RWPE2 (cell line): ENCODE results near the gene FGFR1OP2.

Source experiments
- ATAC-seq: fragments of 200-7000 bp; cut with Tn5 transposase; 3 replicates; pipeline ENCODE4 v1.9.1; 2021; ENCODE audit warnings: low read depth
- DNase-seq: peaks from one replicate; pipeline ENCODE4 v3.0.0-alpha.2; 2020; ENCODE audit warnings: low spot score
- H3K27ac ChIP-seq: fragments of 450-650 bp; 2 replicates; pipeline ENCODE4 v1.5.1; 2017; ENCODE audit warnings: mild to moderate bottlenecking; ENCODE audit not compliant: poor library complexity, severe bottlenecking
- H3K27me3 ChIP-seq: fragments of 250-450 bp; sonication (Bioruptor Pico); 2 replicates; pipeline ENCODE4 v1.5.1; 2021; ENCODE audit warnings: mild to moderate bottlenecking, moderate library complexity; ENCODE audit not compliant: insufficient read depth, poor library complexity, severe bottlenecking
- H3K36me3 ChIP-seq: fragments of 250-450 bp; sonication (Bioruptor Pico); 2 replicates; pipeline ENCODE4 v1.5.1; 2020; ENCODE audit warnings: low read depth, mild to moderate bottlenecking, moderate library complexity
- H3K4me1 ChIP-seq: fragments of 250-450 bp; sonication (Bioruptor Pico); 2 replicates; pipeline ENCODE4 v1.5.1; 2021; ENCODE audit warnings: mild to moderate bottlenecking, moderate library complexity; ENCODE audit not compliant: insufficient read depth, poor library complexity, severe bottlenecking
- H3K4me3 ChIP-seq: fragments of 250-450 bp; sonication (Bioruptor Pico); 2 replicates; pipeline ENCODE4 v1.5.1; 2021; ENCODE audit warnings: mild to moderate bottlenecking, moderate library complexity; ENCODE audit not compliant: severe bottlenecking
- H3K9me3 ChIP-seq: fragments of 250-450 bp; sonication (Bioruptor Pico); 2 replicates; pipeline ENCODE4 v1.5.1; 2021; ENCODE audit warnings: mild to moderate bottlenecking, moderate library complexity; ENCODE audit not compliant: severe bottlenecking
- TF ChIP-seq, protein P1 (sequence below): fragments of 450-650 bp; IDR thresholded peaks from one replicate; pipeline ENCODE4 v1.5.1; 2017; ENCODE audit warnings: mild to moderate bottlenecking, moderate library complexity; ENCODE audit not compliant: poor library complexity, severe bottlenecking

FGFR1OP2 gene

DNA sequence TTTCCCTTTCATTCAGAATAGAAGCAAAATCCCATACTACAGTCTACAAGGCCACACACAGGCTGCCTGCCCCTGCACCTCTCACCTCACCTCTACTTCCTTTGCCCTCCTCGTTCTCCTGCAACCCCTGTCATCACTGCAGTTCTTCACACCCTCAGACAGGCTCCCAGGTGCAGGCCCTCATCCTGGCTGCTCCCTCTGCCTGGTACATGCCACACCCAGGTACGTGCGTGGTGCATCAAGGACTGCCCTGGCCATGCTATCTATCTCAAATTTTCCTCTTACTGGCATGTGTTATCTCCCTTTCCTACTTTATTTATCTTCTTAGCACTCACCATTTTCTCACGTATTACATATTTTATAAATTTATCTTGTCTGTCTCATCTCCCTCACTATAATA, 51.6 kb downstream of the FGFR1OP2 start:
- Histone ChIP-seq H3K36me3 (peaks cover 7% of the 10 kb centered on the region; the same call in 1 of the 2 replicates), H3K4me1 (no peaks in the 10 kb centered on the region), H3K9me3 (no peaks in the 10 kb centered on the region), H3K27me3 (no peaks in the 10 kb centered on the region), H3K27ac (no peak overlapping the region), H3K4me3 (no peak overlapping the region)
- TF ChIP-seq, protein P1, sequence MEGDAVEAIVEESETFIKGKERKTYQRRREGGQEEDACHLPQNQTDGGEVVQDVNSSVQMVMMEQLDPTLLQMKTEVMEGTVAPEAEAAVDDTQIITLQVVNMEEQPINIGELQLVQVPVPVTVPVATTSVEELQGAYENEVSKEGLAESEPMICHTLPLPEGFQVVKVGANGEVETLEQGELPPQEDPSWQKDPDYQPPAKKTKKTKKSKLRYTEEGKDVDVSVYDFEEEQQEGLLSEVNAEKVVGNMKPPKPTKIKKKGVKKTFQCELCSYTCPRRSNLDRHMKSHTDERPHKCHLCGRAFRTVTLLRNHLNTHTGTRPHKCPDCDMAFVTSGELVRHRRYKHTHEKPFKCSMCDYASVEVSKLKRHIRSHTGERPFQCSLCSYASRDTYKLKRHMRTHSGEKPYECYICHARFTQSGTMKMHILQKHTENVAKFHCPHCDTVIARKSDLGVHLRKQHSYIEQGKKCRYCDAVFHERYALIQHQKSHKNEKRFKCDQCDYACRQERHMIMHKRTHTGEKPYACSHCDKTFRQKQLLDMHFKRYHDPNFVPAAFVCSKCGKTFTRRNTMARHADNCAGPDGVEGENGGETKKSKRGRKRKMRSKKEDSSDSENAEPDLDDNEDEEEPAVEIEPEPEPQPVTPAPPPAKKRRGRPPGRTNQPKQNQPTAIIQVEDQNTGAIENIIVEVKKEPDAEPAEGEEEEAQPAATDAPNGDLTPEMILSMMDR, result no peak
- DNase-seq (no peak), ATAC-seq (no peak)

DNA sequence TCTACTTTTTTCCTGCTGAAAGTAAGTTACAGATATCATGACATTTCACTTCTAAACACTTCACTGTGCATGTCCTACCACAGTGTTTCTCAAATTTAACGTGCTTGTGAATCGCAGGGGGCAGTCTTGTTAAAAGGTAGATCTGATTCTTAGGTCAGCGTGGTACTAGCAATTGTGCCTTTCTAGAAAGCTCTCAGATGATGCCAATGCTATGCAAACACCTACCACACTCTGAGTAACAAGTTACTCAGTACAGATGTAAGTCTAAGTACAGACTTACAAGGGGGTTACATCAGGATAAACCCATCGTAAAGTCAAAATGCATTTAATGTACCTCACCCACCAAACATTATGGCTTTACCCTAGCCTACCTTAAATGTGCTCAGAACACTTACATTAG, 53.6 kb downstream of the FGFR1OP2 start:
- H3K36me3 ChIP-seq, result peaks cover 12% of the 10 kb centered on the region

DNA sequence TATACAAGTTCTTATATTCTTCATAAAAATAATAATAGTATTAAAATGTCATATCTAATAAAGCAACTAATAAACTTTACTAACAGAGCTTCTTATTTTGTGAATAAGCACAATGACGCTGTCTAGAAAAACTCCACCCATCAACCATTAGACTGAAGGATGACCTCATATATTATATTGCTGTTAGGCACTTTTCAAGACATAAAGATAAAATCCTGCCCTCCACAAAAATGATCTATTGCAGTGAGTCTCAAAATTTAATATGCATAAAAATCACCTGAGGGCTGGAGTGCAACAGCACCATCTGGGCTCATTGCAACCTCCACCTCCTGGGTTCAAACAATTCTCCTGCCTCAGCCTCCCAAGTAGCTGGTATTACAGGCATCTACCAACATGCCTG, 55.8 kb downstream of the FGFR1OP2 start:
- no peak overlapping the region for H3K27ac ChIP-seq
- TF ChIP-seq, protein P1, result no peak
- H3K4me1 ChIP-seq, result no peaks in the 10 kb centered on the region
- no peaks in the 10 kb centered on the region for H3K9me3 ChIP-seq
- DNase-seq (no peak), ATAC-seq (no peak)
- H3K27me3 ChIP-seq, result no peaks in the 10 kb centered on the region
- H3K4me3 ChIP-seq, result no peak overlapping the region
- H3K36me3 ChIP-seq, result peaks cover 12% of the 10 kb centered on the region

More for the DNA sequence above, 53.6 kb downstream of the FGFR1OP2 start:
- Histone ChIP-seq H3K4me3 (no peak overlapping the region), H3K27me3 (no peaks in the 10 kb centered on the region), H3K9me3 (no peaks in the 10 kb centered on the region), H3K27ac (no peak overlapping the region), H3K4me1 (no peaks in the 10 kb centered on the region)
- no peak for DNase-seq
- ATAC-seq, result no peak
- TF ChIP-seq, protein P1, result no peak

DNA sequence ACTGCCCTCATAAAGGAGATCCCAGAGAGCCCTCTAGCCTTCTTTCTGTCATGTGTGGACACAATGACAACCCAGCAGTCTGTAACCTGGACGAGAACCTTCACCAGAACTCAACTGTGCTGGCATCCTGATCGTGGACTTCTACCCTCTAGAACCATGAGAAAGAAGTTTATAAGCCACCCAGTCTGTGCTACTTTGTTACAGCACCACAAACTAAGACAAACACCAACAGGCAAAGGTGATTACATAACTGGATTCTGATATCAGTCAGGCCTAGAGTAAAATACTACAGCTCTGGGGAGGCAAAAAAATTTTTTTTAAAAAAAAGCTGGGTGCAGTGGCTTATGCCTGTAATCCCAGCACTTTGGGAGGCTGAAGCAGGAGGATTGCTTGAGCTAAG, 57.4 kb downstream of the FGFR1OP2 start:
- H3K36me3 ChIP-seq, result peaks cover 10% of the 10 kb centered on the region
- H3K4me1 ChIP-seq, result no peaks in the 10 kb centered on the region
- H3K27ac ChIP-seq, result no peak overlapping the region
- H3K4me3 ChIP-seq, result no peak overlapping the region
- DNase-seq (no peak), ATAC-seq (no peak)
- TF ChIP-seq, protein P1, result no peak
- no peaks in the 10 kb centered on the region for H3K9me3 ChIP-seq
- no peaks in the 10 kb centered on the region for H3K27me3 ChIP-seq

DNA sequence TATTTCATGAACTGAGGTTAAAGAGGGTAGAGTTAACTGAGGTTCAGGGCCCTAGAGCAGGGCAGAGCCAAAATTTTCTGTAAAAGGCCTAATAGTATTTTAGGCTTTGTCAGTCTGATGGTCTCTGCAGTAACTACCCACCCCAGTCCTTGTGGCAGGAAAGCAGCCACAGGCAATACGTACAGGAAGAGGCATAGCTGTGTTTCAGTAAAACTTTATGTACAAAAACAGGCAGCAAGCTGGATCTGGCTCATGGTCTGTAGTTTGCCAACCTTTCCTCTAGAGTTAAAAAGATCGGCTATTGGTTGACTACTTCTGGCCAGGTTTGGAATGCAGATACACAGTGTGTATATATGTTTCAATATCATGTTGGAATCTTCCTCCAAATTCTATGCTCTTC, 58.7 kb downstream of the FGFR1OP2 start:
- peaks cover 12% of the 10 kb centered on the region for H3K36me3 ChIP-seq
- no peaks in the 10 kb centered on the region for H3K27me3 ChIP-seq

More for the DNA sequence above, 58.7 kb downstream of the FGFR1OP2 start:
- no peaks in the 10 kb centered on the region for H3K9me3 ChIP-seq
- H3K27ac ChIP-seq, result no peak overlapping the region
- no peak overlapping the region for H3K4me3 ChIP-seq
- TF ChIP-seq, protein P1, result no peak
- ATAC-seq (no peak), DNase-seq (no peak)
- no peaks in the 10 kb centered on the region for H3K4me1 ChIP-seq
